BLaER1 (cell line): ENCODE data around the gene CFAP57.

Source experiments
- H3K27ac ChIP-seq: shearing (Covaris generic); formaldehyde crosslinking; 2 replicates; pipeline ENCODE4 v1.8.1; 2022
- H3K27me3 ChIP-seq: shearing (Covaris generic); formaldehyde crosslinking; 2 replicates; pipeline ENCODE4 v1.8.1; 2022
- H3K36me3 ChIP-seq: shearing (Covaris generic); formaldehyde crosslinking; 2 replicates; pipeline ENCODE4 v1.8.1; 2022
- H3K4me1 ChIP-seq: shearing (Covaris generic); formaldehyde crosslinking; 2 replicates; pipeline ENCODE4 v1.8.1; 2022
- H3K4me2 ChIP-seq: shearing (Covaris generic); formaldehyde crosslinking; 2 replicates; pipeline ENCODE4 v1.8.1; 2022
- H3K4me3 ChIP-seq: shearing (Covaris generic); formaldehyde crosslinking; 2 replicates; pipeline ENCODE4 v1.8.1; 2022
- H3K9ac ChIP-seq: shearing (Covaris generic); formaldehyde crosslinking; 2 replicates; pipeline ENCODE4 v1.8.1; 2022
- H3K9me3 ChIP-seq: shearing (Covaris generic); formaldehyde crosslinking; 2 replicates; pipeline ENCODE4 v1.8.1; 2022
- H4K20me1 ChIP-seq: shearing (Covaris generic); formaldehyde crosslinking; 2 replicates; pipeline ENCODE4 v1.8.1; 2022
- Cebpa-rat ChIP-seq: shearing (Covaris generic); IDR thresholded peaks from 2 replicates; pipeline ENCODE4 v1.8.1; 2022

CFAP57 gene

GRCh38 chr1:43284546-43285110, 112.5 kb downstream of the CFAP57 start:
- Histone ChIP-seq H3K9ac (no peak overlapping the region), H3K27ac (no peak overlapping the region), H3K27me3 (no peaks in the 10 kb centered on the region), H3K4me1 (peaks cover 8% of the 10 kb centered on the region; the same call in 1 of the 2 replicates), H4K20me1 (no peaks in the 10 kb centered on the region), H3K9me3 (no peaks in the 10 kb centered on the region), H3K4me3 (no peak overlapping the region), H3K4me2 (0 out of 2 replicates have a peak overlapping the region, but pooled peaks have one; percentile 12), H3K36me3 (no peaks in the 10 kb centered on the region)
- TF ChIP-seq Cebpa-rat, result no peak

- Histone ChIP-seq H3K36me3 (no peaks in the 10 kb centered on the region), H3K9me3 (no peaks in the 10 kb centered on the region), H4K20me1 (no peaks in the 10 kb centered on the region), H3K27me3 (no peaks in the 10 kb centered on the region), H3K4me3 (no peak within 1 kb of the TSS), H3K4me1 (peaks cover 8% of the 10 kb centered on the region; the same call in 1 of the 2 replicates), H3K4me2 (0 out of 2 replicates have a peak within 1 kb of the TSS, but pooled peaks have one; percentile 12), H3K9ac (no peak within 1 kb of the TSS), H3K27ac (no peak within 1 kb of the TSS)
- no peak for TF ChIP-seq Cebpa-rat
These were observed 113.3 kb downstream of the CFAP57 start, which contains the start of gene C1orf210 for GRCh38 chr1:43285269-43285990. Gene C1orf210 (minus strand): TSS chr1:43285581. CDS start chr1:43283270, 2,311 bp downstream.

GRCh38 chr1:43286115-43286514, 114.0 kb downstream of the CFAP57 start:
- TF ChIP-seq Cebpa-rat, result no peak
- no peak overlapping the region for H3K4me2 ChIP-seq
- H3K9me3 ChIP-seq, result no peaks in the 10 kb centered on the region
- no peak overlapping the region for H3K9ac ChIP-seq
- H3K4me3 ChIP-seq, result no peak overlapping the region
- no peaks in the 10 kb centered on the region for H3K27me3 ChIP-seq
- no peaks in the 10 kb centered on the region for H3K36me3 ChIP-seq
- no peak overlapping the region for H3K27ac ChIP-seq
- H4K20me1 ChIP-seq, result no peaks in the 10 kb centered on the region
- peaks cover 8% of the 10 kb centered on the region; the same call in 1 of the 2 replicates for H3K4me1 ChIP-seq

GRCh38 chr1:43286533-43286932, 114.4 kb downstream of the CFAP57 start:
- Histone ChIP-seq H3K4me1 (peaks cover 8% of the 10 kb centered on the region; the same call in 1 of the 2 replicates), H3K27ac (no peak overlapping the region), H3K4me2 (no peak overlapping the region), H3K4me3 (no peak overlapping the region), H3K36me3 (no peaks in the 10 kb centered on the region), H3K27me3 (no peaks in the 10 kb centered on the region), H3K9me3 (no peaks in the 10 kb centered on the region), H4K20me1 (no peaks in the 10 kb centered on the region), H3K9ac (no peak overlapping the region)
- TF ChIP-seq Cebpa-rat, result peak; percentile 21; the same call in 1 of the 2 replicates

- H3K9me3 ChIP-seq, result no peaks in the 10 kb centered on the region
- TF ChIP-seq Cebpa-rat, result no peak
- no peaks in the 10 kb centered on the region for H3K27me3 ChIP-seq
- peaks cover 13% of the 10 kb centered on the region; the same call in 1 of the 2 replicates for H3K4me1 ChIP-seq
- no peak overlapping the region for H3K4me2 ChIP-seq
- H3K9ac ChIP-seq, result no peak overlapping the region
- H3K27ac ChIP-seq, result no peak overlapping the region
- H3K36me3 ChIP-seq, result no peaks in the 10 kb centered on the region
- no peaks in the 10 kb centered on the region for H4K20me1 ChIP-seq
- H3K4me3 ChIP-seq, result no peak overlapping the region
These were observed 116.1 kb downstream of the CFAP57 start for GRCh38 chr1:43288058-43288784.

GRCh38 chr1:43288785-43289706, 116.9 kb downstream of the CFAP57 start:
- H3K4me1 ChIP-seq, result peaks cover 13% of the 10 kb centered on the region; the same call in 1 of the 2 replicates
- H3K36me3 ChIP-seq, result no peaks in the 10 kb centered on the region
- H3K27me3 ChIP-seq, result no peaks in the 10 kb centered on the region

GRCh38 chr1:43292216-43292615, 120.1 kb downstream of the CFAP57 start:
- Histone ChIP-seq H3K4me2 (no peak overlapping the region), H3K27ac (no peak overlapping the region), H3K4me3 (no peak overlapping the region), H3K9me3 (no peaks in the 10 kb centered on the region), H3K27me3 (no peaks in the 10 kb centered on the region), H3K36me3 (no peaks in the 10 kb centered on the region), H3K4me1 (peaks cover 19% of the 10 kb centered on the region), H4K20me1 (no peaks in the 10 kb centered on the region), H3K9ac (no peak overlapping the region)
- TF ChIP-seq Cebpa-rat, result no peak

More at GRCh38 chr1:43288785-43289706, 116.9 kb downstream of the CFAP57 start:
- Histone ChIP-seq H3K9ac (no peak overlapping the region), H3K9me3 (no peaks in the 10 kb centered on the region), H3K4me3 (no peak overlapping the region), H4K20me1 (no peaks in the 10 kb centered on the region), H3K27ac (no peak overlapping the region), H3K4me2 (no peak overlapping the region)
- no peak for TF ChIP-seq Cebpa-rat

GRCh38 chr1:43292679-43293078, 120.5 kb downstream of the CFAP57 start:
- Histone ChIP-seq H3K4me3 (no peak overlapping the region), H4K20me1 (no peaks in the 10 kb centered on the region), H3K9ac (no peak overlapping the region), H3K9me3 (no peaks in the 10 kb centered on the region), H3K27ac (no peak overlapping the region), H3K4me2 (peak overlapping the region; percentile 19; the same call in 1 of the 2 replicates), H3K36me3 (no peaks in the 10 kb centered on the region), H3K27me3 (no peaks in the 10 kb centered on the region), H3K4me1 (peaks cover 19% of the 10 kb centered on the region)
- TF ChIP-seq Cebpa-rat, result no peak

GRCh38 chr1:43293176-43293575, 121.0 kb downstream of the CFAP57 start:
- no peaks in the 10 kb centered on the region for H3K9me3 ChIP-seq
- no peak overlapping the region for H3K27ac ChIP-seq
- H4K20me1 ChIP-seq, result no peaks in the 10 kb centered on the region
- no peak for TF ChIP-seq Cebpa-rat
- no peak overlapping the region for H3K4me3 ChIP-seq
- no peaks in the 10 kb centered on the region for H3K36me3 ChIP-seq
- H3K4me1 ChIP-seq, result peaks cover 19% of the 10 kb centered on the region
- H3K9ac ChIP-seq, result no peak overlapping the region
- H3K4me2 ChIP-seq, result peak overlapping the region; percentile 19; the same call in 1 of the 2 replicates
- no peaks in the 10 kb centered on the region for H3K27me3 ChIP-seq
